ENCODE measurements around the gene AIFM2.
A peak's percentile ranks its signal among the peaks of the same experiment; 100 is the strongest.
"Not testable (repeated sequence)": the region's sequence is repeated elsewhere in the genome, so short reads cannot be mapped to it uniquely, and the experiment has no call there.

AIFM2 gene

DNA sequence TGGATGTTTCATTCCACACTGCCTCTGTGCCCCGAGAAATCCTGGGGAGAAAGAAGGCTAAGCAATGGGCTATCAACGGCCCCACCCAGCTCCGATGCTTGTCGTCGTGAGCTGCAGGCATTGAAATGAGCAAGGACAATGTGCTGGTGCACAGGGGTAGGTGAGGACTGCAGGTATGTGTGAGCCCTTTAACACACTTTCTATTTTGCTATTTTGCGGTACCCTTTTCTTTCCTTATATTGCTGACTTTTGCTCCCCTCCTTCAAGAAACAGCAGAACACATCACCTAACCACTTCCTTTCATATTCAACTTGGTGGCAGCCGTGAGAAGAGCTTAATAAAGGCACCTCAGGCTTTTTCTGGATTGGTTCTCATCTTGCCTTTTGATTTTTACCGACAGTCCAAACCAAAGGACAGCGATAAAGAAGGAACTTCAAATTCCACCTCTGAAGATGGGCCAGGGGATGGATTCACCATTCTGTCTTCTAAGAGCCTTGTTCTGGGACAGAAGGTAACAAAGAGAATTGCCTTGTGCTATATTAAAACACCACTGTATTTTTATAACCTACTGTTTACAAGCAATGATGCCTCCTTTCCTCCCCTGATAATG, 39.2 kb downstream of the AIFM2 start:
- peak in 1 of 2 donors; percentile 9 for DNase-seq (ENCODE audit: low read depth in 2 of 2)

DNA sequence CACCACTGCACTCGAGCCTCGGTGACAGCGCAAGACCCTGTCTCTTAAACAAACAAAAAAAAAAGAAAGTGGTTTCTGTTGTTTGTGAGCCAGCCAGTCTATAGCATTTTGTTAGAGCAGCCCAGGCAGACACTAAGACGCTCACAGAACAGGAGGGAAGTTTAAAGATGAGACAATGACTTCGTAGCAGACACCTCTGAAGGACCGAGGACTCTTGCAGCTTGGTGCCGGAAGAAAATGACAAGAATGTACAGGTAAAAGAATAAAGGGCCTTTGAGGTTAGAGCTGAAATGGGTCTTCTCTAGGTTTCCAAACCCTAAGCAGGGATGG, 40.3 kb downstream of the AIFM2 start:
- DNase-seq (ENCODE audit: low read depth in 2 of 2): no peak

DNA sequence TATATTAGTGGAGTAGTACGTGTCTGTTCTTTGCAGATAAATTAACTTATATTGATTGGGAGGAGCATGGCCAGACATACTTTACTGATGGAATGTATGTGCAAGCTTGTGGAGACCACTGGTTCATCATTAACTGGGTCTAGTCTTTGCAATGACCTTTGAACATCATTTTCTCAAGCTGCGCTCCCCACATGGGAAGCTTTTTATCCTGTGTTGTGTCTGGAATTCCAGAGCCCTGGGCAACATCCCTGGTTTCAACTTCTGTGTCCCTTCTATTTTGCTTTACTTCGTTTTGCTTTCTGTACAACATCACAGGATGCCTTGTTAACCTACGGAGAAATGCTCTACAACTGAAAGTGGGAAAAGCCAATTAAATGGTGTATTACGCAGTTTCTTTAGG, 41.7 kb downstream of the AIFM2 start:
- DNase-seq (ENCODE audit: low read depth in 2 of 2): no peak

DNA sequence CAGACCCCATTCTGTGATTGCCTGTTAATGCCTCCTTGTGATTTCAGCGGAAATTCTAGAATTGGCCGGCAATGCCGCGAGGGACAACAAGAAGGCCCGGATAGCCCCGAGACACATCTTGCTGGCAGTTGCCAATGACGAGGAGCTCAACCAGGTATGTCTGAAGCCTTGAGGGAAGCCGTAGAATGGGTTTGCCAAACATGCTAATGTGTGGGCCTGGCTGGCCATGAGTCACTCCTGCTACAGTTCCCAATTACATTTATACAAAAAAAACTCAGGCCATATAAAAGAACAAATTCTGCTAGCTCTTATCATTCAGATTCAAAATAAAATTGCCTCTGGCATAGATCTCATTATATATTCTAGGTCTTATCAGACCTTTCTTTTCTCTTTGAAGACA, 42.6 kb downstream of the AIFM2 start:
- DNase-seq (ENCODE audit: low read depth in 2 of 2): no peak

DNA sequence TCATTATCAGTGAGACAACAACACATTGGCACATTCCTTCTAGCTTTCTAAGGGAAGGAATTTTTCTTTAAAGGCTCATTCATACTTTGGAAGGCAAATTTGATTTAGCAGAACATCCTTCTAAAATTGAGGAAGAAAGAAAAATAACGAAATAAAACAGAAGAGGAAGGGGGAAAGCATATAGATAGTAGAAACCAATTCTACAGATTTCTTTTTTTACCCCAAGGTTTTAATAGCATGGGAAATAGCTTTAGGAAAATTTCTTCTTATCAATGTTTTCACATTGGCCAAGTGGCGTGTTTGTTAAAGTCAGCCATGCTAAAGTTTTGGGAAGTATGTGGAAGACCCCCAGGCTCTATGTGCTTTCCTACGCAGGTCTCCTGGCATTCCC, 44.3 kb downstream of the AIFM2 start:
- no peak for DNase-seq (ENCODE audit: low read depth in 2 of 2)

DNA sequence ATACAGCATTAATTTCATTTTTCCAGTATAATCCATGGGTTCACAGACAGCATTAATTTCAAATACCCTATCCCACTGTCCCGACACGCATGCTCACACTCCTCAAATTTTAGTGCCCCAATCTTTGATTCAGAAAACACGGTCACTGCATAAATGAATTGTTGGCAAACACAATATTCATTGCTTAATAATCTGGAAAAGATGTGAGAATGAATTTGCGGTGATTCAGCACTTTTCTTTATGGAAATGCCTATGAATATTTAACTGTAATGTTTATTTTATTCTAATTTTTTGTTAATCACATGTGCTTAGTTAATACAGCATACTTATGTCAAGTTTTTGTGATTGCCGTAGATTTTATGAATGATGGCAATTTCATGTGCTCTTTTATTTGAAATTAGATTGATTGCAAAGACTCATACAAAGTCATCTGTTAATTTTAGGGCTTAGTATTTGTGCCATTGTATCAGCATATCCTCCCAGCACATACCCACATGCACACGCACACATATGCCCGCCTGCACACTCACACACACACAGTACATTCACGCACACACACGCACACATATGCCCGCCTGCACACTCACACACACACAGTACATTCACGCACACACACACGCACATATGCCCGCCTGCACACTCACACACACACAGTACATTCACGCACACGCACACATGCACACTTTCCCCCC, 44.9 kb downstream of the AIFM2 start:
- DNase-seq (ENCODE audit: low read depth in 2 of 2): no peak

DNA sequence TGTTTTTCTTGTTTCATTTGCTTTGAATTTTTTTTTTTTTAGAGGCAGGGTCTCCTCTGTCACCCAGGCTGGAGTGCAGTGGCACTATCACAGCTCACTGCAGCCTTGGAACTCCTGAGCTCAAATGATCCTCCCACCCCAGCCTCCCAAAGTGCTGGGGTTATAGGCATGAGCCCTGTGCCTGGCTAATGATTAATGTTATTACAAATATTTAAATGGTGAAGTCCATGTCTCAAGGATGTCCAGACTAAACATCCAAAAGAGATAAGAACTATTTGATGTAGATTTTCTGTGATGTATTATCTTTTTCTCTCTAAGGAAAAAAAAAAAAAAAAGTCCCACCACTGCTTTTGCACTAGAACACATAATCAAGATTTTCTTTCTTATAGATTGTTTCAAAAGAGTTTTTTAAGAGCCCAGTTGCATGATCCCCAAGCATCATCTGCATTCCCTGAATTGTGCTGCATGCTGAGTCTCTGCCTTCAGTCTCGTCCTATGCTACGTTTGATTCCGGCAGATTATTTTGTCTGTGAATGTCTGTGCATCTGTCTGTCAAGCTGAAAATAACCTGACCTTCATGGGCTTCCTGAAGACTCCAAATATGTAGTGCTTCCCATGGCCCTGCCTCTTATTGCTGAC, 46.5 kb downstream of the AIFM2 start:
- no peak for DNase-seq (ENCODE audit: low read depth in 2 of 2)

DNA sequence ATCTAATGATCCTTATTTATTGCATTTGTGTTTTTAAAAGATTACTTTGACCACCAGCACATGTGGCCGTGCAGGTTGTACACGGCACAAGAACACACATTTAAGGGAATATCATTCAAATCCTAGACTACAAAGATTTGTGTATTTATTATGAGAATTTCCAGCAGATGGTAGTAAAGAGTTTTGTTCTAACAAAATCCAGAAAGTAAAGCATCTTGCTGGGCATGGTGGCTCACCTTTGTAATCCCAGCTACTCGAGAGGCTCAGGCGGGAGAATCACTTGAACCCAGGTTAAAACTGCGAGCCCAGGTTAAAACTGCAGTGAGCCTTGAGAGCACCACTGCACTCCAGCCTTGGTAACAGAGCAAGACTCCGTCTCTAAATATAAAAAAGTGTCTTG, 48.4 kb downstream of the AIFM2 start:
- no peak for DNase-seq (ENCODE audit: low read depth in 2 of 2)

DNA sequence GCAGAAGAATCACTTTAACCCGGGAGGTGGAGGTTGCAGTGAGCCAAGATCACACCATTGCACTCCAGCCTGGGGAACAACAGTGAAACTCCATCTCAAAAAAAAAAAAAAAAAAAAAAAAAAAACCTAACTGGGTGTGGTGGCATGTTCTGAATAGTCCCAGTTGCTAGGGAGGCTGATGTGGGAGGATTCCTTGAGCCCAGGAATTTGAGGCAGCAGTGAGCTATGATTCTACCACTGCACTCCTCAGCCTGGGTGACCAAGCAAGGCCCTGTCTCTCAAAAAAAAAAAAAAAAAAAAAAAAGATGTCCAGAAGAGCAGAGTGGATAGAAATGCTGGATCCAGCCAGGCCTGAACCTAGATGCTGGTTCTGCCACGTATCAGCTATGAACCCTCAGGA, 51.8 kb downstream of the AIFM2 start:
- DNase-seq (ENCODE audit: low read depth in 2 of 2): not testable (repeated sequence)

DNA sequence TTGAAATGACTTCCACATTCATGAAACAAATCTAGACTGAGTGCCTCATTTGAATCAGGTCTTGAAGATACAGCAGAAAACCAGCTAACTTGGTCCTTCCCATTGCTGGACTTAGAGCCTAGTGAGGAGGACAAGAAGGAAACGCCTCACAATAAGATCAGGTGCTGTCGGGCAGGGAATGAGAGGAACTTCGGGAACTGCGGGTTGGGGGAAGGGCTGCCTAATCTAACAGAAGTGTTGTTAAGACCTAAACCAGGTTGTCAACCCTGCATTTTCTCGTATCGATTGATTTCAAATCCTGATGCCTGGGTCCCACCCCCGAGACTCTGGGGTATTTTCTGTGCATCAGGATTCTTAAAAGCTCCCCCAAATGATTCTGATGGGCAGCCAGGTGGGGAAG, 53.7 kb downstream of the AIFM2 start:
- no peak for DNase-seq (ENCODE audit: low read depth in 2 of 2)

DNA sequence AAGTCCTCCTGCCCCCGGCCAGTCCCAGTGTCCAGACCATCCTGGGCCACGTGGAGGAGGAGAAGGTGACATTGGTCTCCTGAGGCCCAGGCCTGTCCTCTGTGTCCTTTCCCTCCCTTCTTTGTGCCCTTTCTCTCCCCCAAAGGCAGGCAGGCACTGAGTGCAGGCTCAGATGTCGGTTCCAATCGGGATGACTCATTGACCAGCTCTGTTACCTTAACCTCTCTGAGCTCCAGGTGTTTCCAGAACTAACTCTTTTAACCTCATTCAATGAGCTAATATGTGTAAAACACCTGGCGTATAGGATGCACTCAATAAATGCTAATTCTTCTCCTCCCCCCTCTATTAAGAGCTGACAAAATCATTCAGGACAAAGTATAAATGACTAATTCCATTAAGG, 54.3 kb downstream of the AIFM2 start:
- no peak for DNase-seq (ENCODE audit: low read depth in 2 of 2)

DNA sequence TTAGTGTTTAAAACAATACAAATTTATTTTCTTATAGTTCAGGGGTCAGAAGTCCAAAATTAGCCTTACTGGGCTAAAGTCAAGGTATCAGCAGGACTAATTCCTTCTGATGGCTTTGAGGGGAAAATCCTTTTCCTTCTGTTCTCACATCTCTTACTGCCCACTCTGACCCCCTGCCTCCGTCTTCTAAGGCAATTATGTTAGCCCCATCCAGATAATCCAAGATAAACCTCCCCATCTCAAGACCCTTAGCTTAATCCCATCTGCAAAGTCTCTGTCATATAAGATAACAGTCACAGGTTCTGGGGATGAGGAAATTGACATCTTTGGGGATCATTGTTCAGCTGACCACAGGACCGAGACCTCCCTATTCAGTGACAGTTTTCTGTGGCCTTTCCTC, 57.7 kb downstream of the AIFM2 start:
- DNase-seq (ENCODE audit: low read depth in 2 of 2): no peak

DNA sequence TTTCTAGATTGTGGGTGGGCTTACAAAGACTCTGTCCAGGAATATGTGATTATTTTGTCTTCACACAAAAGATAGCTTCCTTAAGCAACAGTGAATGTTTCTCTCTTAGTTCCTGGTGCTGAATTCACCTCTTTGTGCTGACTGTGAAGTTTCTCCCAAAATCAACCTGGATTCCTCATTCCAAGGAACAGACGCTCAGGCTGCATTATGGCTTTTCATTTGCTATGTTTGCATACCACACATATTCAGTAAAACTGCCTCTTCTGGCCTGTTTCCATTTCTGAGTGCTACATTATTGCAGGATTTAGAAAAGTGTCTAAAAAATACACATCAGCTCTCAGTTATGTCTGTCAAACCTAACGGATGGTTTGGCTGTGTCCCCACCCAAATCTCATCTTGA, 58.5 kb downstream of the AIFM2 start:
- no peak for DNase-seq (ENCODE audit: low read depth in 2 of 2)

DNA sequence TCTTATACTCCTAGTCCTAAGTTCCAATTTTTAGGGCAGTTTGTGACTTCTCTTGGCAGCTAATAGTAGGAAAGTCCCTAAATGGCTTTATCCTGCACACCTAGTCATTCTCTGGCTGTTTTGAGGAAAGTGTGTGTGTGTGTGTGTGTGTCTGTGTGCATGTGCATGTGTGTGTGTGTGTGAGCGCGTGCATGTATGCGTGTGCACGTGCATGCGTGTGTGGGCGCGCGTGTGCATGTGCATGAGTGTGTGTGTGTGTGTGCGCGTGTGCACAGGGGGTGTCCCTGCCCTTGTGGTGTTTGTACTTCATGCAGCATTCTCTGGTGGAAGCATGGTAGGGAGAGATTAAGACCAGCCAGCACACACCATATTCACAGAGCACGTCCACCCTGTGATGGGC, 61.8 kb downstream of the AIFM2 start:
- DNase-seq (ENCODE audit: low read depth in 2 of 2): no peak

DNA sequence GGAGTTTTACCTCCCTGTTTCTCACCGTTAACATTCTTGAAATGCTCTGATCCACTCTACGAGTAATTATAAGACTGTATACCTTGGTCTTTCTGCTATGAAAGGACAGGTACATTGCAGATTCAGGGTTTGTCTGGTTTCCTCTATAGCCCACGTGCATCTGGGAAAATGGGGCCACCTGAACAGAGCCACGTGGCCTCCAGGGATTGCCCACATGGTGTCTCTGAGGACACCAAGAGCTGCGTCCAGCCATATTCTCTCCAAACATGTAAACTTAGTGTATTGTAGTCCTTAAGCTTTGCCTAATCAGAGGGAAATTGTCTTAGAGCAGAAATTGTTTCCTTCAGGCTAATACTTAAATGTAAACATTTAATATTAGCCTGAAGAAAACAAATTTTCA, 63.3 kb downstream of the AIFM2 start:
- no peak for DNase-seq (ENCODE audit: low read depth in 2 of 2)

DNA sequence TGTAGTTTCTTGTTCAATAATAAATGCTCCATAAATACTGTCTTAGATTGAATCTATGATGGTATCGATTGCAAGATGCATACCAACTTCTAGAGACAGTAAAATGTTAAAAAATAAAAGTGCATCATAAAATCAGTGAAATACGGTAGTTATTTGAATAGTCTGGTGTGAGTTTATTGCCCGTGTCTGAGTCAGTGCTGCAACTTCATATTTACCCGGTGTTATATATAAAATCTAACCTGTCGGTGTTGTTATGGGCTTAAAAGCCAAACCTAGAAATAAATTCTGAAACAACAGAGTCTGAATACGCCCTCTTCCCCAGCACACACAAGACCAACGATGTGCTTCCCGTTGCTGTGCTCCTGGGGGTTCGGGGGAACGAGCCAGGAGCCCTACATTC, 63.7 kb downstream of the AIFM2 start:
- no peak for DNase-seq (ENCODE audit: low read depth in 2 of 2)

DNA sequence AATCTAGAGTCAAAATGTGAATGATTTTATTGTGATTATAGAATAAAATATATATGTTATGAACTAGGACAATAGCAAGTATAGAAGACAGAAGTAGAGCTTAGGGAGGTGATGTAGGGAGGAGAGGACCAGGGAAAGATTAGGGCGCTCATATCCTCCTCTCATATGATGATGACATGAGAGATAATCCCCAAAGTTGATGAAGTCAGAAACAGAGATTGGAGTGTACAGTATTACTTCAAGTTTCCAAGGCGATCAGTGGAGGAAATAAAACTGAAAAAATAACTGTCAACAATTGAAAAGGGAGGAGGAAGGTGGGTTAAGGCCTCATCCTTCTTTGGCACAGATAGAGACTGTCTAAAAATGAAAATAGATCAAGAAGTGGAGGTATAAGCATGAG, 65.0 kb downstream of the AIFM2 start:
- no peak for DNase-seq (ENCODE audit: low read depth in 2 of 2)

DNA sequence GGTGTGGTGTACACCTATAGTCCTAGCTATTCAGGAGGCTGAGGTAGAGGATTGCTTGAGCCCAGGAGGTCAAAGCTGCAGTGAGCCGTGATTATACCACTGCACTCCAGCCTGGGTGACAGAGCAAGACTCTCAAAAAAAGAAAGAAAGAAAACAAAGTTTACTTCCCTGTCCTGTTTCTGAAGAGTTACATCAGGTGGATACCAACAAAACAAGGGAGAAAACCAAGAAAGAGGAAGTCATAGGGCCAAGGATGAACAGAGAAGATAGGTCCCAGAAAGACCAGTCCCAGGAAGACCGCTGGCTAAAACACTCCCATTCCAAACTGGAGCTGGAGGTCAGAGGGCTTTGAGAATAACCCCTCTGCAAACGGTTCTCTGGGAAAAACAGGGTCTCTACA, 66.4 kb downstream of the AIFM2 start:
- no peak for DNase-seq (ENCODE audit: low read depth in 2 of 2)

DNA sequence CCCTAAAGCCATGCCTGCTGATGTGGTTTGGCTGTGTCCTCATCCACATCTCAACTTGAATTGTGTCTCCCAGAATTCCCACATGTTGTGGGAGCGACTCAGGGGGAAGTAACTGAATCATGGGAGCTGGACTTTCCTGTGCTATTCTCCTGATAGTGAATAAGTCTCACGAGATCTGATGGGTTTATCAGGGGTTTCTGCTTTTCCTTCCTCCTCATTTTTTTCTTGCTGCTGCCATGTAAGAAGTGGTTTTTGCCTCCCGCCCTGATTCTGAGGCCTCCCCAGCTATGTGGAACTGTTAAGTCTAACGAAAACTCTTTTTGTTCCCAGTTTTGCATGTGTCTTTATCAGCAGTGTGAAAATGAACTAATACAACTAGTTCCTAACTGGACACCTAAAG, 68.1 kb downstream of the AIFM2 start:
- DNase-seq (ENCODE audit: low read depth in 2 of 2): no peak

DNA sequence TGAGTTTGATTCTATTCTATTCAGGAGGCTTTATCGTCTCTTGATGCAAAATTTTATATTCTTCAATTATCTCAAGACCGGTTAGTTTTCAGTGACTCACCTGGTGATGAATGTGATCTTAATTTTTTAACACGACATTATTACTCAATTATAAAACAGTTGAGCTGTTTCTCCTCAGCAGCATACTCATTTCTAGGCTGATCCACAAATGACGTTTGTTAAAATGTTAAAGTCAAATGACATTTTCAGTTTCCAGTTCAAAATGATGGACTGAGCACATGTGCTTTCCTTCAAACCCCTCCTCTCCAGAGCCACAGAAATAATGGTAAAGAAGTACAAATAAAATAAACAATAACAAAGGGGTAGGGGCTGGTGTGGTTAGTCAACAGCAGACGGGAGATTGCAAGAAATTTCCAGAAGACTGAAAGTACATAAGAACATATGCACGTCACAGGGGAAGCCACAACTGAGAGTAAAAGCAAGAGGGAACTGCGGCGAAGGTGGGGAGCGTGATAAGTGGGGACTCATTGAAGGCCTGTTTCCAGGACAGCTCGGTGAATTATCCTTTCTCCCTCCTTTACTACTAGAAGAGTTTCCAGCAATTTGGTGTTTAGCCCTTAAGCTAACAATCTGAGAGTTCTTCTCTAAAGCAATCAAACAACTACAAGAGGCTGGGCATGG, 69.1 kb downstream of the AIFM2 start:
- DNase-seq (ENCODE audit: low read depth in 2 of 2): no peak
